IPS DF 6.9 (cell line): ENCODE measurements around the gene GRID2IP.

ENCODE experiments used
- DNase-seq: peaks from one replicate; pipeline ENCODE4 v3.0.0-alpha.2; 2013; ENCODE audit warnings: low read depth, low spot score
- H3K27ac ChIP-seq: one replicate; pipeline ENCODE4 v1.5.1; 2013; ENCODE audit warnings: low read length, control low read depth
- H3K27me3 ChIP-seq: 2 replicates; pipeline ENCODE4 v1.6.1; 2013; ENCODE audit warnings: mild to moderate bottlenecking, low read length; ENCODE audit not compliant: control insufficient read depth, insufficient read depth
- H3K36me3 ChIP-seq: 2 replicates; pipeline ENCODE4 v1.6.1; 2013; ENCODE audit warnings: low read length; ENCODE audit not compliant: control insufficient read depth, insufficient read depth
- H3K4me1 ChIP-seq: 2 replicates; pipeline ENCODE4 v1.6.1; 2013; ENCODE audit warnings: low read length; ENCODE audit not compliant: control insufficient read depth, insufficient read depth
- H3K4me3 ChIP-seq: 2 replicates; pipeline ENCODE4 v1.5.1; 2013; ENCODE audit warnings: mild to moderate bottlenecking, low read length
- H3K9me3 ChIP-seq: 2 replicates; pipeline ENCODE4 v1.6.1; 2013; ENCODE audit warnings: low read length, inconsistent platforms; ENCODE audit not compliant: control insufficient read depth, insufficient read depth
- WGBS: extraction: QIAGEN DNeasy Blood & Tissue Kit; methylation state at CpG from one replicate; pipeline ENCODE4 v1.1.7; 2013; ENCODE audit warnings: mixed read lengths, missing lambda C conversion rate; ENCODE audit not compliant: insufficient read length, insufficient coverage; 5-methylcytosine and 5-hydroxymethylcytosine counted together

The GRID2IP gene

GRCh38 chr7:6559896-6560295, 8.6 kb upstream of the GRID2IP start:
- no peaks in the 10 kb centered on the region for H3K36me3 ChIP-seq
- no CpG with 5 or more reads among the region's 3 CpGs for WGBS
- peaks cover 4% of the 10 kb centered on the region; the same call in 1 of the 2 replicates for H3K4me1 ChIP-seq
- DNase-seq, result no peak
- no peaks in the 10 kb centered on the region for H3K9me3 ChIP-seq
- H3K27me3 ChIP-seq, result no peaks in the 10 kb centered on the region
- H3K4me3 ChIP-seq, result no peak overlapping the region
- H3K27ac ChIP-seq, result no peak overlapping the region

- Histone ChIP-seq H3K4me3 (no peak overlapping the region), H3K27ac (no peak overlapping the region), H3K36me3 (no peaks in the 10 kb centered on the region), H3K4me1 (peaks cover 4% of the 10 kb centered on the region; the same call in 1 of the 2 replicates), H3K9me3 (no peaks in the 10 kb centered on the region), H3K27me3 (no peaks in the 10 kb centered on the region)
- no CpG with 5 or more reads among the region's 6 CpGs for WGBS
- no peak for DNase-seq
These were observed 7.6 kb upstream of the GRID2IP start for GRCh38 chr7:6558837-6559236.

- Histone ChIP-seq H3K4me3 (no peak overlapping the region), H3K27me3 (no peaks in the 10 kb centered on the region), H3K9me3 (no peaks in the 10 kb centered on the region), H3K36me3 (no peaks in the 10 kb centered on the region), H3K27ac (no peak overlapping the region), H3K4me1 (peaks cover 4% of the 10 kb centered on the region; the same call in 1 of the 2 replicates)
- DNase-seq, result no peak
- no CpG with 5 or more reads among the region's 6 CpGs for WGBS
These were observed 4.9 kb upstream of the GRID2IP start for GRCh38 chr7:6556196-6556595.

GRCh38 chr7:6554848-6555247, 3.6 kb upstream of the GRID2IP start:
- Histone ChIP-seq H3K9me3 (no peaks in the 10 kb centered on the region), H3K4me3 (no peak overlapping the region), H3K4me1 (peaks cover 4% of the 10 kb centered on the region; the same call in 1 of the 2 replicates), H3K27me3 (no peaks in the 10 kb centered on the region), H3K36me3 (no peaks in the 10 kb centered on the region), H3K27ac (no peak overlapping the region)
- DNase-seq, result no peak
- WGBS, result no CpG with 5 or more reads among the region's 7 CpGs

- H3K27me3 ChIP-seq, result no peaks in the 10 kb centered on the region
- no peaks in the 10 kb centered on the region for H3K9me3 ChIP-seq
- no peak overlapping the region for H3K27ac ChIP-seq
- no peak overlapping the region for H3K4me3 ChIP-seq
- no peak for DNase-seq
- 0 out of 2 replicates have a peak, but pooled peaks cover 1% of the 10 kb centered on the region for H3K4me1 ChIP-seq
- WGBS, result no CpG with 5 or more reads among the region's 7 CpGs
- no peaks in the 10 kb centered on the region for H3K36me3 ChIP-seq
These were observed 2.3 kb upstream of the GRID2IP start for GRCh38 chr7:6553448-6554044.

GRCh38 chr7:6547400-6547799, 3.9 kb downstream of the GRID2IP start:
- no CpG with 5 or more reads among the region's 1 CpG for WGBS
- H3K27me3 ChIP-seq, result no peaks in the 10 kb centered on the region
- H3K27ac ChIP-seq, result no peak overlapping the region
- no peaks in the 10 kb centered on the region for H3K9me3 ChIP-seq
- H3K4me1 ChIP-seq, result no peaks in the 10 kb centered on the region
- H3K36me3 ChIP-seq, result no peaks in the 10 kb centered on the region
- no peak for DNase-seq
- H3K4me3 ChIP-seq, result no peak overlapping the region

GRCh38 chr7:6546498-6547251, 4.6 kb downstream of the GRID2IP start:
- H3K27me3 ChIP-seq, result no peaks in the 10 kb centered on the region
- H3K36me3 ChIP-seq, result no peaks in the 10 kb centered on the region
- WGBS, result no CpG with 5 or more reads among the region's 12 CpGs
- H3K4me1 ChIP-seq, result no peaks in the 10 kb centered on the region
- H3K27ac ChIP-seq, result no peak overlapping the region
- H3K4me3 ChIP-seq, result no peak overlapping the region
- no peaks in the 10 kb centered on the region for H3K9me3 ChIP-seq
- no peak for DNase-seq

- Histone ChIP-seq H3K36me3 (no peaks in the 10 kb centered on the region), H3K27ac (no peak overlapping the region), H3K9me3 (no peaks in the 10 kb centered on the region), H3K4me1 (no peaks in the 10 kb centered on the region), H3K27me3 (no peaks in the 10 kb centered on the region), H3K4me3 (no peak overlapping the region)
- WGBS, result no CpG with 5 or more reads among the region's 22 CpGs
- DNase-seq, result no peak
These were observed 5.7 kb downstream of the GRID2IP start for GRCh38 chr7:6545398-6546126.

GRCh38 chr7:6542368-6542767, 8.9 kb downstream of the GRID2IP start:
- Histone ChIP-seq H3K9me3 (no peaks in the 10 kb centered on the region), H3K27ac (no peak overlapping the region), H3K4me3 (no peak overlapping the region), H3K36me3 (no peaks in the 10 kb centered on the region), H3K4me1 (no peaks in the 10 kb centered on the region), H3K27me3 (no peaks in the 10 kb centered on the region)
- DNase-seq, result no peak
- no CpG with 5 or more reads among the region's 1 CpG for WGBS
